SK-N-SH (cell line): Measurements from ENCODE around the gene HAUS7. TPM values are rescaled to one million over a fixed set of nuclear protein-coding genes. Genes with fewer than 3 reads are reported as not detected.

Source experiments
- CTCF ChIA-PET: fragments of 300-600, 350-600 bp; formaldehyde crosslinking; extraction: SDS; loops from one replicate; lab custom pipeline; 2021; lab: Yijun Ruan, JAX
- POLR2A ChIA-PET: fragments of 350-600 bp; sonication (Branson Sonifier 250); formaldehyde crosslinking; extraction: SDS; loops from one replicate; lab custom pipeline; 2020; ENCODE audit warnings: antibody characterized with exemption, inconsistent platforms; lab: Yijun Ruan, JAX
- DNase-seq: peaks from one replicate; pipeline ENCODE4 v3.0.0; 2012
- H2AFZ ChIP-seq: fragments of 200-600 bp; sonication (generic); 2 replicates; pipeline ENCODE4 v1.8.1; 2016; ENCODE audit warnings: antibody characterized with exemption, mild to moderate bottlenecking, low read depth
- H3F3A ChIP-seq: fragments of 200-600 bp; sonication (generic); replicated peaks from 2 replicates; pipeline ENCODE3; 2016; ENCODE audit warnings: antibody characterized with exemption, mild to moderate bottlenecking; ENCODE audit not compliant: insufficient read depth
- H3K27ac ChIP-seq, 2 experiments: fragments of 200-500 bp in 1 of 2; fragments of 200-600 bp in 1 of 2; sonication (Bioruptor generic) in 1 of 2; sonication (generic), shearing (Covaris generic) in 1 of 2; 2 replicates each; pipeline versions ENCODE4 v1.5.1 to v1.6.1; 2014 to 2016; ENCODE audit warnings: low read depth in 2 of 2, inconsistent platforms in 1 of 2, low read length in 1 of 2, mild to moderate bottlenecking in 1 of 2, mixed read lengths in 1 of 2
- H3K27me3 ChIP-seq: fragments of 200-600 bp; sonication (generic), shearing (Covaris generic); 2 replicates; pipeline ENCODE4 v1.6.1; 2016; ENCODE audit warnings: mixed run types; ENCODE audit not compliant: insufficient read depth
- H3K36me3 ChIP-seq, 2 experiments: fragments of 200-500 bp in 1 of 2; fragments of 200-600 bp in 1 of 2; sonication (Bioruptor generic) in 1 of 2; sonication (generic) in 1 of 2; replicated peaks in 1 of 2; 2 replicates each; pipeline versions ENCODE3 to v1.5.1; 2014 to 2016; ENCODE audit warnings: low read length in 1 of 2, mild to moderate bottlenecking in 1 of 2; ENCODE audit not compliant: insufficient read depth in 2 of 2, control insufficient read depth in 1 of 2
- H3K4me1 ChIP-seq, 2 experiments: fragments of 200-500 bp in 1 of 2; fragments of 200-600 bp in 1 of 2; sonication (Bioruptor generic) in 1 of 2; sonication (generic), shearing (Covaris generic) in 1 of 2; 2 replicates each; pipeline versions ENCODE4 v1.5.1 to v1.6.1; 2014 to 2016; ENCODE audit warnings: low read depth in 1 of 2, low read length in 1 of 2, mixed run types in 1 of 2; ENCODE audit not compliant: insufficient read depth in 2 of 2, control insufficient read depth in 1 of 2
- H3K4me2 ChIP-seq: fragments of 200-600 bp; sonication (generic), shearing (Covaris generic); 2 replicates; pipeline ENCODE4 v1.6.1; 2017; ENCODE audit warnings: mixed run types
- H3K4me3 ChIP-seq, 2 experiments: fragments of 200-500 bp in 1 of 2; fragments of 200-600 bp in 1 of 2; sonication (Bioruptor generic) in 1 of 2; sonication (generic), shearing (Covaris generic) in 1 of 2; 2 replicates each; pipeline versions ENCODE4 v1.5.1 to v1.8.1; 2014 to 2016; ENCODE audit warnings: low read depth in 2 of 2, inconsistent platforms in 1 of 2, low read length in 1 of 2, mild to moderate bottlenecking in 1 of 2, mixed read lengths in 1 of 2, moderate library complexity in 1 of 2
- H3K79me2 ChIP-seq: fragments of 200-600 bp; sonication (generic); 2 replicates; pipeline ENCODE4 v1.8.1; 2017; ENCODE audit warnings: mild to moderate bottlenecking; ENCODE audit not compliant: insufficient read depth
- H3K9ac ChIP-seq: fragments of 200-600 bp; sonication (generic); 2 replicates; pipeline ENCODE4 v1.6.1; 2017; ENCODE audit warnings: mixed run types
- H3K9me2 ChIP-seq: fragments of 200-600 bp; sonication (generic); 2 replicates; pipeline ENCODE4 v1.6.1; 2017; ENCODE audit warnings: mixed run types
- H3K9me3 ChIP-seq: fragments of 200-600 bp; sonication (generic); 2 replicates; pipeline ENCODE4 v1.6.1; 2017; ENCODE audit warnings: mixed run types, mild to moderate bottlenecking, moderate library complexity
- H4K20me1 ChIP-seq: fragments of 200-600 bp; sonication (generic); 2 replicates; pipeline ENCODE4 v1.6.1; 2017; ENCODE audit warnings: mild to moderate bottlenecking, mixed run types; ENCODE audit not compliant: insufficient read depth
- CTCF ChIP-seq: fragments of 200-600 bp; sonication (generic); IDR thresholded peaks from 2 replicates; pipeline ENCODE4 v1.6.1; 2017; ENCODE audit warnings: antibody characterized with exemption, mild to moderate bottlenecking, moderate library complexity
- FOXM1 ChIP-seq: IDR thresholded peaks from 2 replicates; pipeline ENCODE4 v1.4.0; 2012; ENCODE audit warnings: low read depth, mild to moderate bottlenecking
- GABPA ChIP-seq: IDR thresholded peaks from 2 replicates; pipeline ENCODE4 v1.4.0; 2012; ENCODE audit warnings: low read depth, mild to moderate bottlenecking
- GATA2 ChIP-seq: sonication (generic); formaldehyde crosslinking; IDR thresholded peaks from 2 replicates; pipeline ENCODE4 v1.5.0; 2020; ENCODE audit warnings: mild to moderate bottlenecking, missing genetic modification reagents
- IRF3 ChIP-seq: fragments of 150-350 bp; IDR thresholded peaks from 2 replicates; pipeline ENCODE4 v1.6.1; 2016; ENCODE audit warnings: mild to moderate bottlenecking, low read depth, low read length
- MEF2A ChIP-seq: IDR thresholded peaks from 2 replicates; pipeline ENCODE4 v1.4.0; 2012; ENCODE audit warnings: low read depth, borderline replicate concordance
- MXI1 ChIP-seq: IDR thresholded peaks from 2 replicates; pipeline ENCODE4 v1.6.1; 2012; ENCODE audit warnings: mild to moderate bottlenecking, low read depth, low read length, improper control_type of control experiment
- NRF1 ChIP-seq: IDR thresholded peaks from 2 replicates; pipeline ENCODE4 v1.6.1; 2012; ENCODE audit warnings: low read depth, mild to moderate bottlenecking, low read length
- RAD21 ChIP-seq: IDR thresholded peaks from 2 replicates; pipeline ENCODE4 v1.6.1; 2012; ENCODE audit warnings: mild to moderate bottlenecking, low read length
- RFX5 ChIP-seq: IDR thresholded peaks from 2 replicates; pipeline ENCODE4 v1.6.1; 2012; ENCODE audit warnings: mild to moderate bottlenecking, improper control_type of control experiment, low read length
- SIN3A ChIP-seq: IDR thresholded peaks from 2 replicates; pipeline ENCODE4 v1.6.1; 2012; ENCODE audit warnings: low read depth, mild to moderate bottlenecking, low read length, moderate library complexity, borderline replicate concordance
- TCF12 ChIP-seq: IDR thresholded peaks from 2 replicates; pipeline ENCODE4 v1.4.0; 2012
- USF1 ChIP-seq: IDR thresholded peaks from 2 replicates; pipeline ENCODE4 v1.4.0; 2012; ENCODE audit warnings: low read depth, borderline replicate concordance
- YY1 ChIP-seq: IDR thresholded peaks from 2 replicates; pipeline ENCODE4 v1.4.0; 2012; ENCODE audit warnings: low read depth, mild to moderate bottlenecking
- WGBS: methylation state at CpG from one replicate; pipeline ENCODE4 v1.1.6; 2017; ENCODE audit warnings: low lambda C conversion rate; 5-methylcytosine and 5-hydroxymethylcytosine counted together
- polyA plus RNA-seq, 3 experiments: library from polyadenylated mRNA; depleted of rRNA; stranded (reverse); fragments of >200 nt; gene quantifications; 2 replicates each; pipeline ENCODE4 v1.2.3, GENCODE V29; 2012
- TF ChIP-seq, protein P1 (sequence below): IDR thresholded peaks from 2 replicates; pipeline ENCODE4 v1.4.0; 2012; ENCODE audit warnings: low read depth, borderline replicate concordance

HAUS7 gene
- polyA plus RNA-seq, 1 of the 3 experiments (the other 2 are of a cell fraction): 39.7 TPM

- Histone ChIP-seq H3K9me2 (no peaks in the 10 kb centered on the region), H2AFZ (no peak overlapping the region), H3K4me2 (no peak overlapping the region), H4K20me1 (no peaks in the 10 kb centered on the region), H3K9me3 (no peaks in the 10 kb centered on the region), H3K4me1 (peaks cover 0 to 11% of the 10 kb centered on the region in 2 experiments; a peak in 2 of 4 replicates), H3K4me3 (no peak overlapping the region), H3K79me2 (no peaks in the 10 kb centered on the region), H3K9ac (no peak overlapping the region), H3F3A (peaks cover 5% of the 10 kb centered on the region), H3K36me3 (no peaks in the 10 kb centered on the region), H3K27ac (no peak overlapping the region), H3K27me3 (peaks cover 25% of the 10 kb centered on the region; the same call in 1 of the 2 replicates)
- ChIA-PET CTCF (interaction anchor here (1.1 to 4.3 kb wide), 2 partner anchors 9 to 46 kb away, joined by 3 to 23 read pairs; partner anchors contain the start of gene HAUS7), POLR2A (no interaction called here)
- DNase-seq: no peak
- TF ChIP-seq MXI1 (no peak), MEF2A (no peak), RFX5 (no peak), TCF12 (no peak), YY1 (no peak), USF1 (no peak), RAD21 (no peak), SIN3A (no peak), GABPA (no peak), NRF1 (no peak), IRF3 (no peak), FOXM1 (no peak), GATA2 (CRISPR knock-in tag) (no peak), CTCF (no peak)
- TF ChIP-seq, protein P1, sequence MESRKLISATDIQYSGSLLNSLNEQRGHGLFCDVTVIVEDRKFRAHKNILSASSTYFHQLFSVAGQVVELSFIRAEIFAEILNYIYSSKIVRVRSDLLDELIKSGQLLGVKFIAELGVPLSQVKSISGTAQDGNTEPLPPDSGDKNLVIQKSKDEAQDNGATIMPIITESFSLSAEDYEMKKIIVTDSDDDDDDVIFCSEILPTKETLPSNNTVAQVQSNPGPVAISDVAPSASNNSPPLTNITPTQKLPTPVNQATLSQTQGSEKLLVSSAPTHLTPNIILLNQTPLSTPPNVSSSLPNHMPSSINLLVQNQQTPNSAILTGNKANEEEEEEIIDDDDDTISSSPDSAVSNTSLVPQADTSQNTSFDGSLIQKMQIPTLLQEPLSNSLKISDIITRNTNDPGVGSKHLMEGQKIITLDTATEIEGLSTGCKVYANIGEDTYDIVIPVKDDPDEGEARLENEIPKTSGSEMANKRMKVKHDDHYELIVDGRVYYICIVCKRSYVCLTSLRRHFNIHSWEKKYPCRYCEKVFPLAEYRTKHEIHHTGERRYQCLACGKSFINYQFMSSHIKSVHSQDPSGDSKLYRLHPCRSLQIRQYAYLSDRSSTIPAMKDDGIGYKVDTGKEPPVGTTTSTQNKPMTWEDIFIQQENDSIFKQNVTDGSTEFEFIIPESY: no peak
- WGBS: 65% methylated on average over 4 of the region's 9 CpGs
These were observed 45.7 kb upstream of the HAUS7 start for GRCh38 chrX:153516073-153516472.
